A549 treated with CORT108297 at 1 μM for 4 hours (cell line): Measurements from ENCODE around the gene GALR2. TPM values are rescaled to one million over a fixed set of nuclear protein-coding genes. Genes with fewer than 3 reads are reported as not detected.

Experiments
- total RNA-seq: library from RNA; stranded (reverse); fragments of 200-300 nt; extraction: Qiagen RNA extraction; gene quantifications from 5 replicates; pipeline ENCODE4 v1.2.3, GENCODE V29; 2022

Gene GALR2, protein sequence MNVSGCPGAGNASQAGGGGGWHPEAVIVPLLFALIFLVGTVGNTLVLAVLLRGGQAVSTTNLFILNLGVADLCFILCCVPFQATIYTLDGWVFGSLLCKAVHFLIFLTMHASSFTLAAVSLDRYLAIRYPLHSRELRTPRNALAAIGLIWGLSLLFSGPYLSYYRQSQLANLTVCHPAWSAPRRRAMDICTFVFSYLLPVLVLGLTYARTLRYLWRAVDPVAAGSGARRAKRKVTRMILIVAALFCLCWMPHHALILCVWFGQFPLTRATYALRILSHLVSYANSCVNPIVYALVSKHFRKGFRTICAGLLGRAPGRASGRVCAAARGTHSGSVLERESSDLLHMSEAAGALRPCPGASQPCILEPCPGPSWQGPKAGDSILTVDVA
- total RNA-seq, result 0.53 to 2.2 TPM (median 1.5 TPM) in 5 replicates

DNA sequence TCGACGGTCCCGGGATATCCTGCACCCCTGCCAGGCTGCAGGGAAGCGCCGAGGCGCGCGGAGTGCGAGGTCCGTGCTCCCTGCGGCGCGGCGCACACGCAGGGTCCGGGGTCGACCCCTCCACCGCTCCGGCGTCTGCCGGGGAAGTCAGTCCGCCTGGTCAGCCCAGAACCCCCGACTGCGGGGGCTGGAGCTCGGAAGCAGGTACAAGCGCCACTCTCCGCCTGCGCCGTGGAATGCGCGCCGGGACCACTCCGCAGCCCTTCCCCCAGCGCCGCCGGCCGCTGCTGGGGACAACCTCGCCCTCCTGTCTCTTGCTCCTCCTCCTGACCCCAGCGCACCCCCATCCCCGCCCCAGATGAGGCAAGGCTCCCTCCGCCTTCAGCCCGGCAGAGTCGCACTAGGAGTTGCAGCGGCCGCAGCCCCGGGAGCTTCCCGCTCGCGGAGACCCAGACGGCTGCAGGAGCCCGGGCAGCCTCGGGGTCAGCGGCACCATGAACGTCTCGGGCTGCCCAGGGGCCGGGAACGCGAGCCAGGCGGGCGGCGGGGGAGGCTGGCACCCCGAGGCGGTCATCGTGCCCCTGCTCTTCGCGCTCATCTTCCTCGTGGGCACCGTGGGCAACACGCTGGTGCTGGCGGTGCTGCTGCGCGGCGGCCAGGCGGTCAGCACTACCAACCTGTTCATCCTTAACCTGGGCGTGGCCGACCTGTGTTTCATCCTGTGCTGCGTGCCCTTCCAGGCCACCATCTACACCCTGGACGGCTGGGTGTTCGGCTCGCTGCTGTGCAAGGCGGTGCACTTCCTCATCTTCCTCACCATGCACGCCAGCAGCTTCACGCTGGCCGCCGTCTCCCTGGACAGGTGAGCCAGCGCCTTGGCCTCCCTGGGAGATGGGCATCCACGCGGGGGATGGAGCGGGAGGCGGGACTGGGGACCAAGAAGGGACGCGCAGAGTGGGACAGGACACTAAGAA is at the start of gene GALR2:
TSS of gene GALR2 (plus strand) at position 392 of the 974 bp plus-strand sequence. CDS start at position 495, 103 bp downstream.

DNA sequence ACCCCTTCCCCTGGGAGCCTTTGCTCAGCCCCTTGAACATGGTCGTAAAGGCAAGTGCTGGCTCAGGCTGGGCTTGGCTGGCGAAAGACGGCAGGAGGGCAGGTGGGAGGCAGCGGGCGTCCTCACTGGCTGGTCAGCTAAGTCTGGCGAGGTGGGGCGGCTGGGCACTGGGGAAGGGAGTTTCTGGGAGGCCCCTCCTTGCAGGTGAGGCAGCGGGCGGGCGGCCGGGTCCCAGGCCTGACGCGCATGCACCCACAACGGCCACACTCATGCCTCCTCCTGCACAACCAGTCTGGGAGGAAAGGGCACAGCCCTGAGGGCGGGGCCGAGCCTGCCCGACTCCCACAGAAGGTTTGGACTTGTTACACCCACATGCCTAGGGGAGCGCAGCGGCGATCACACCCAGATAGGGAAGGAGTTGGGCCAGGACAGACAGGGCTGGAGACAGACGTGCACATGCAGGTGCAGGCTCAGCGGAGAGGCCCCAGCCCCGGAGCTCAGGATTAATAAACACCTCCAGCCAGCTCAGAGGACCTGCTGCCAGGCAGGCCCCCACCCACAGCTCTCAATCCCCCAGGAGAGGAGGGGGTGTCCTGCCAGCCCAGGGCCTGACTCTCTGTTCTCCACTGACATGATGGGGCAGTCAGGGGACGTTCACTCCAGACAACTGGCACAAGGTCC is 47.3 kb upstream of the GALR2 start, which contains the start of gene EVPL:
TSS of gene EVPL (minus strand) at position 148 of the 681 bp plus-strand sequence. CDS start at position 40, 108 bp downstream.

DNA sequence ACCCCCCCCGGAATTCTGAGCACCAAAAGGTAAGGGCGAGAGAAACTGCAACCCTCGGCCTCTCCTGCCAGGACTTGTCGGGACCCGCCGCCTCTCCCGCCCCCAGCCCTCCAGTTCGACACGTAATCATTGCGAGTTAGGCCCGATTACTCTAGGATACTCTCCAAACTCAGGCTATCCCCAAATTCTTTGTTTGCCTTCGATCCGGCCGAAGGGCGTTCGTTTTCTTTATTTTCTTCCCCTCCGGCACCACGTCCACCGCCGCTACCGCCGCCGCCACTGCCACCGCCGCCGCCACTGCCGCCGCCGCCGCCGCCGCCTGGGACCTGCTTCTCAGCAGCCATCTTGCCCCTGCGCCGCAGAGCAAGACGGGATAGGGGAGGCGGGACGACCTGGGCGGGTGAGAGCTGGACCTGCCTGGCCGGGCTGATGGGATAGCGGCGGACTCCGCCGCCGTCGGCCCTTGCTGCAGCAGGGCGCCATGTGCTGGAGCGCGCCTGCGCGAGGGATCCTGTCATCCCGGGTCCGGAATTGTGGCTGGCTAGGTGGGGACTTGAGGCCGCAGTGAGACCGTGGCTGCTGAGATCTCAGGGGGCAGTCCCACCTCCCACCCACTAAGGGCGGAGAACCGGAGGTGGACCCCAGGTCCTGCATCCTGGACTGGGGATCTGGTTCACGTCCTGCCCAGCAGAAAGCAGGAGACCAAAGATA is 2.3 kb upstream of the GALR2 start, which contains the start of gene SRP68:
TSS of gene SRP68 (minus strand) at position 370 of the 711 bp plus-strand sequence. CDS start at position 344, 26 bp downstream.

DNA sequence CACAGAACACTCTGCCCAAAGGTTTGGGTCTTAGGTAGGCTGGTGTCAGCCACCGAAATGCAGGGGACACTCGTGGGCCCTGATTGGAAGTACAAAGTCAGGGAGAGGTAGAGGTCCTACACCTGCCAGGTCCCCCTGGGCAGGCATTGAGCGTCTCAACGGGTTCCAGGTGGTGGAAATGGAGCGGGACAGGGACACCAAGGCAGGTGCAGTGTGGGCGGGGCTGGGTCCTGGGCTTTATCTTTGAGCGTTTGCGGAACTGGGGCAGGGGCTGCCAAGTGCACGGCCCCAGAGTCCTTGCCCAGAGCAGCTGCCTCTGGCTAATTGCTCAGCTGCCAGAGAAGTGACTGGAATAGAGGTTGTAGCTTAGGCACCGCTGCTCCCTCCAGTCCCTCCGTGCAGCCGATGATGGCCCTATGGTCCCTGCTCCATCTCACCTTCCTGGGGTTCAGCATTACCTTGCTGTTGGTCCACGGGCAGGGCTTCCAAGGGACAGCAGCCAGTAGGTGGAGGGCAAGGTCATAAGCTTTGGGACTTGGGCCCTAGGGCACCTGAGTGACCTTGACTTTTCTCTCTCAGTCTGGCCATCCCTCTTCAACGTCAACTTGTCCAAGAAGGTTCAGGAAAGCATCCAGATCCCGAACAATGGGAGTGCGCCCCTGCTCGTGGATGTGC is 4.4 kb downstream of the GALR2 start, which contains the start of gene ZACN:
TSS of gene ZACN (plus strand) at position 323 of the 675 bp plus-strand sequence. CDS start at position 406, 83 bp downstream.

DNA sequence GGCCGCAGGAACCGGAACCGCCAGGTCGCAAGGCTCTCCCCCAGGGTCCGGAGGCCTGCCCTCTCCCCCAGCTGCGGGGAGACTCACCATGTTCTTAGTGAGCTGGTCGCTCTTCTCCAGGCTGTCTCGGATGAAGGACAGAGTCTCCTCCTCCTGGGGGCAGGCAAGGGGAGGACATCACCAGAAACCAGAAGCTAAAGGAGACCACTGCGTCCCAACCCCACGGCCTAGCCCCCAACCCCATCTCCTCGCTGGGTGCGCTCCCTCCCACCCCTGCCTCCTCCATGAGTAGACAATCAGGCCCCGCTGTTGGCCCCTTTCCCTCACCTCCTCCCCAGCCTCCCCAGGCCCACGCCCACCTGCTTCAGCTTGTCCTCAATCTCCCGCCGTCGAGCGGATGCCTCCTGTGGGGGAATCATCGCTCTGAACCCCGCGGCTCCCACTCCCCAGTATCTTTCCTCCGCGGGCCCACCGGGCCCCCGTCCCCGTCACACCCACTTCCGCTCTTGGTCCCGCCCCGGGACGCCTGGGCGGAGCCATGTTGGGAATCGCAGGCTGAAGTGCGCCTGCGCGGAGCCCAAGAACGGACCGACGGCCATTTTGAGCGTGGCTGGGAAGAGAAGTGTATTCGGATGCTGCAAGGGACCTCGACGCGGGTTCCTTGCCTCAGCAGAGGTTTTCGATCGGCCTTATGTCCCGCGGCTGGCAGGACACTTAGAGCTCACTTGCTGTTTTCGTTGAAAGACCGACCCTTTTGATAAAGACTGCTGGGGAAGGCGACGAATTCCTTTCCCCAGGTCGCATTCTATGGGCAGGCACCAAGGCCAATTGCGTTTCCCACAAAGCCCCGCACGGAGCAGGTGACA is 28.9 kb downstream of the GALR2 start, which contains the start of gene EXOC7:
TSS of gene EXOC7 (minus strand) at position 514 of the 866 bp plus-strand sequence. CDS start at position 419, 95 bp downstream.

Other genes starting within 250 kb of the GALR2 start
- gene UNC13D, start 230.4 kb upstream of the GALR2 start, total RNA-seq, result 4.5 to 5.2 TPM (median 5.0 TPM) in 5 replicates
- 90.8 to 108 TPM (median 95.9 TPM) in 5 replicates for gene WBP2, start 219.4 kb upstream of the GALR2 start, total RNA-seq
- 104 to 187 TPM (median 156 TPM) in 5 replicates for gene TRIM47, start 196.2 kb upstream of the GALR2 start, total RNA-seq
- 28.5 to 44.5 TPM (median 38.4 TPM) in 5 replicates for gene TRIM65, start 177.8 kb upstream of the GALR2 start, total RNA-seq
- 89.3 to 135 TPM (median 123 TPM) in 5 replicates for gene MRPL38, start 169.9 kb upstream of the GALR2 start, total RNA-seq
- 5.3 to 10.9 TPM (median 9.6 TPM) in 5 replicates for gene FBF1, start 133.7 kb upstream of the GALR2 start, total RNA-seq
- 13.5 to 18.0 TPM (median 15.8 TPM) in 5 replicates for gene ACOX1, start 95.6 kb upstream of the GALR2 start, total RNA-seq
- gene TEN1, start 95.5 kb upstream of the GALR2 start, total RNA-seq, result 20.9 to 27.4 TPM (median 26.0 TPM) in 5 replicates
- 3.0 to 5.5 TPM (median 5.4 TPM) in 5 replicates for gene CDK3, start 73.9 kb upstream of the GALR2 start, total RNA-seq
- gene EVPL, start 47.5 kb upstream of the GALR2 start, total RNA-seq, result 12.0 to 19.5 TPM (median 18.2 TPM) in 5 replicates
- 80.7 to 88.7 TPM (median 82.3 TPM) in 5 replicates for gene SRP68, start 2.3 kb upstream of the GALR2 start, total RNA-seq
- 0.16 to 0.35 TPM (median 0.29 TPM) in 5 replicates for gene ZACN, start 4.4 kb downstream of the GALR2 start, total RNA-seq
- 55.3 to 69.2 TPM (median 63.5 TPM) in 5 replicates for gene EXOC7, start 29.0 kb downstream of the GALR2 start, total RNA-seq
- 0.21 to 0.50 TPM (median 0.40 TPM) in 5 replicates for gene FOXJ1, start 66.5 kb downstream of the GALR2 start, total RNA-seq
- 5.1 to 6.0 TPM (median 5.7 TPM) in 5 replicates for gene RNF157, start 165.7 kb downstream of the GALR2 start, total RNA-seq
- gene UBALD2, start 190.6 kb downstream of the GALR2 start, total RNA-seq, result 43.1 to 93.0 TPM (median 88.6 TPM) in 5 replicates
- gene QRICH2, start 233.5 kb downstream of the GALR2 start, total RNA-seq, result 0.83 to 1.7 TPM (median 1.2 TPM) in 5 replicates